Effector memory CD8-positive, alpha-beta T cell (primary cell): ENCODE results near the gene DNAH1.
A peak's percentile ranks its signal among the peaks of the same experiment; 100 is the strongest.
"Not testable (repeated sequence)": the region's sequence is repeated elsewhere in the genome, so short reads cannot be mapped to it uniquely, and the experiment has no call there.

Experiments
- ATAC-seq: fragments of 150-1000 bp; cut with Tn5 transposase; replicated peaks from 2 replicates; pipeline ENCODE4 v1.10.0; 2021; ENCODE audit warnings: mild to moderate bottlenecking, moderate library complexity
- DNase-seq, 3 experiments: peaks; one replicate each; pipeline ENCODE4 v3.0.0; 2021
- H3K27ac Mint-ChIP-seq, 2 donors: one replicate each; pipeline ENCODE4 v1.8.0; 2022; ENCODE audit warnings: mild to moderate bottlenecking in 2 of 2, mixed read lengths in 2 of 2, moderate library complexity in 2 of 2
- H3K27me3 Mint-ChIP-seq, 2 donors: one replicate each; pipeline ENCODE4 v1.8.0; 2022; ENCODE audit warnings: mixed read lengths in 2 of 2
- H3K36me3 Mint-ChIP-seq: one replicate; pipeline ENCODE4 v1.8.0; 2022; ENCODE audit warnings: mild to moderate bottlenecking, moderate library complexity, mixed read lengths; ENCODE audit not compliant: insufficient read depth
- H3K4me1 Mint-ChIP-seq, 2 donors: one replicate each; pipeline ENCODE4 v1.8.0; 2022; ENCODE audit warnings: low read depth in 2 of 2, mixed read lengths in 2 of 2
- H3K4me3 Mint-ChIP-seq, 2 donors: one replicate each; pipeline ENCODE4 v1.8.0; 2022; ENCODE audit warnings: mild to moderate bottlenecking in 2 of 2, mixed read lengths in 2 of 2, moderate library complexity in 2 of 2
- H3K9me3 Mint-ChIP-seq, 2 donors: one replicate each; pipeline ENCODE4 v1.8.0; 2022; ENCODE audit warnings: mixed read lengths in 2 of 2

Gene DNAH1

GRCh38 chr3:52281981-52282801 lies 33.9 kb upstream of the DNAH1 start:
- Mint-ChIP-seq H3K4me3 (peak overlapping the region; percentile 63 to 70), H3K9me3 (no peaks in the 10 kb centered on the region), H3K27ac (peak overlapping the region; percentile 81), H3K4me1 (peaks cover 36 to 39% of the 10 kb centered on the region in 2 donors), H3K27me3 (no peaks in the 10 kb centered on the region), H3K36me3 (peaks cover 27% of the 10 kb centered on the region)
- DNase-seq (peak; percentile 38 to 39 (median 39)), ATAC-seq (peak; percentile 33)

DNA sequence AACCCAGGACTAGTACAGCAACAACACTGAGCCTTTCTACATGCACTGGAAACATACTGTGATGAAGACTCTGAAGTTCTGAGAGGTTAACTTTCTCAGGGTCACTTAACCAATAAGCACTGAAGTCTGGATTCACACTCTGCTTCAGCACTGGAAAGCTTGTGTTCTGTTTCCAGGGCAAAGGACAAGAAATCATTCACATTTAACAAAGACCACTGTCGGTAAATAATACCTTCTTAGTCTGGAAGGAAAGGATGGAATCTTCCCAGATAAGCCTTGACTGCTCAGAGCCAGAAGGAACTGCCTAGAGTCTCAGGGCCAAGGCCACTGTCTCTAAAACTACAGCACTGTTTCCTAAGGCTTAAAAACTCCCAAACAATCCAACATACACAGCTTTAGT lies 32.8 kb upstream of the DNAH1 start:
- Mint-ChIP-seq H3K36me3 (peaks cover 27% of the 10 kb centered on the region), H3K9me3 (no peaks in the 10 kb centered on the region), H3K4me1 (peaks cover 31 to 35% of the 10 kb centered on the region in 2 donors), H3K27ac (peak overlapping the region; percentile 81), H3K4me3 (no peak overlapping the region), H3K27me3 (no peaks in the 10 kb centered on the region)
- DNase-seq (no peak), ATAC-seq (no peak)

DNA sequence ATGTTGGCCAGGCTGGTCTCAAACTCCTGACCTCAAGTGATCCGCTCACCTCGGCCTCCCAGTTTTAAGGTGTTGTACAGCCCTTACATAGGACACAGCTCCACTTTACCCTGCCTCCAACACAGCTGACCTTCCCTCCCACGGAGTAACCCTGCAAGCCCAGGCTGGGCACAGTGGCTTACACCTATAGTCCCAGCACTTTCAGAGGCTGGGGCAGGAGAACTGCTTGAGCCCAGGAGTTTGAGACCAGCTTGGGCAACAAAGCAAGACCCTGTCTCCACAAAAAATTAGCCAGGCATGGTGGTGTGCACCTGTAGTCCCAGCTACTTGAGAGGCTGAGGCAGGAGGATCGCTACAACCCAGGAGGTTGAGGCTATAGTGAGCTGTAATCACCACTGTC lies 32.1 kb upstream of the DNAH1 start:
- Mint-ChIP-seq H3K27ac (peak overlapping the region; percentile 81), H3K36me3 (peaks cover 20% of the 10 kb centered on the region), H3K4me1 (peaks cover 33 to 36% of the 10 kb centered on the region in 2 donors)
- H3K27me3 Mint-ChIP-seq, H3K4me3 Mint-ChIP-seq, DNase-seq, H3K9me3 Mint-ChIP-seq, ATAC-seq: not testable (repeated sequence)

DNA sequence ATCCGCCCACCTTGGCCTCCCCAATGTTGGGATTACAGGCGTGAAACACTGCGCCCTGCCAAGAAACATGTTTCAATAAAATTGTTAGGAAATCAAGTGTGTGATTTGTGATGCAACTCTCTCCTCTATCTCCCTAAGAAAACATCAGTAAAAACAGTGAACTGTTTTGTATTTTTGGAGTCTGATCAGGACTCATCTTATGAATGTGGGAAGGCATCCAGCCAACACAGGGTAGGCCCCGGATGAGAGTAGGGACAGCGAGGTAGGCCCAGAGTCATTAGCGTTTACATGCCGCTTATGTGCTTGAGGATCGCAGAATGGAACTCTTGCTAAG lies 29.4 kb upstream of the DNAH1 start:
- H3K4me1 Mint-ChIP-seq, result peaks cover 25 to 38% of the 10 kb centered on the region in 2 donors
- H3K27ac Mint-ChIP-seq, result peak overlapping the region; percentile 99 to 100
- H3K36me3 Mint-ChIP-seq, result peaks cover 22% of the 10 kb centered on the region
- H3K27me3 Mint-ChIP-seq, result no peaks in the 10 kb centered on the region
- DNase-seq, result no peak
- no peaks in the 10 kb centered on the region for H3K9me3 Mint-ChIP-seq
- no peak for ATAC-seq
- peak overlapping the region; percentile 81 to 97 for H3K4me3 Mint-ChIP-seq

- no peaks in the 10 kb centered on the region for H3K27me3 Mint-ChIP-seq
- no peak for DNase-seq
- no peaks in the 10 kb centered on the region for H3K9me3 Mint-ChIP-seq
- peaks cover 33% of the 10 kb centered on the region for H3K36me3 Mint-ChIP-seq
- peaks cover 18 to 27% of the 10 kb centered on the region in 2 donors for H3K4me1 Mint-ChIP-seq
- H3K4me3 Mint-ChIP-seq, result peak overlapping the region; percentile 81 to 97
- ATAC-seq, result no peak
- H3K27ac Mint-ChIP-seq, result peak overlapping the region; percentile 99 to 100
Measured at GRCh38 chr3:52288674-52289073, 27.4 kb upstream of the DNAH1 start.

GRCh38 chr3:52289338-52289746 lies 26.8 kb upstream of the DNAH1 start:
- DNase-seq, result no peak
- H3K4me1 Mint-ChIP-seq, result peaks cover 18 to 27% of the 10 kb centered on the region in 2 donors
- ATAC-seq, result no peak
- peaks cover 33% of the 10 kb centered on the region for H3K36me3 Mint-ChIP-seq
- H3K4me3 Mint-ChIP-seq, result peak overlapping the region in 1 of 2 donors; percentile 97
- no peaks in the 10 kb centered on the region for H3K27me3 Mint-ChIP-seq
- no peaks in the 10 kb centered on the region for H3K9me3 Mint-ChIP-seq
- no peak overlapping the region for H3K27ac Mint-ChIP-seq

DNA sequence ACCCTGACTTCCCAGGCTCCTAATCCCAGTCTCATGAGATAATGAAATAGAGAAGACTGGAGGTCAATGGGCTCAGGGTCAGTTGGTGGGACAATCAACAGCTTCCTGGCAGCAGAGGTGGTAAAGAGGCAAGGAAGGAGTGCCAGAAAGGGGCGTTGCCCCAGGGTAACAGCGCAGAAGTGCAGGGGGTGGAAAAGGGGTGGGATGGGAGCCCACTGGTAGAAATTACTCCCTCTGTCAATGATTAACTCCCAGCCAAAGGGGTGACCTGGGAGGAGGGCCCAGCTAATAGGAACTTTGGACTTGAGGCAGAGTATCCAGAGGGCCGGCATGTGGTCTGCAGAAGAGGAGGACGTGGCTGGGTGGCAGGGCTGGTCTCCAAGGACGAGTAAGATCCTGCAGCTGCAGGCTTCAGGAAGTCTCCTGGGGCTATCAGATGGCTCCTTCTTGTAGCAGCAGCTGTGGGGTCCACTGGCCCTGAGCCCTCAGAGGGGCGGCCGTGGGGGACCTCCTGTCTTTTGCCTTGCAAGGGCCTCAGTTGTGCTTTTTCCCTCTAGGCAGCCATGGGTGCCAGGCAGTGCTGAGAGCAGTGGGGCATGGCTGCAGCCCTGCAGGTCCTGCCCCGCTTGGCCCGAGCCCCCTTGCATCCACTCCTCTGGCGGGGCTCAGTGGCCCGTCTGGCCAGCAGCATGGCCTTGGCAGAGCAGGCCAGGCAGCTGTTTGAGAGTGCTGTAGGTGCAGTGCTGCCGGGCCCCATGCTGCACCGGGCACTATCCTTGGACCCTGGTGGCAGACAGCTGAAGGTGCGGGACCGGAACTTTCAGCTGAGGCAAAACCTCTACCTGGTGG lies 26.1 kb upstream of the DNAH1 start:
- Mint-ChIP-seq H3K4me3 (no peak overlapping the region), H3K27me3 (no peaks in the 10 kb centered on the region), H3K36me3 (peaks cover 33% of the 10 kb centered on the region), H3K9me3 (no peaks in the 10 kb centered on the region), H3K27ac (no peak overlapping the region), H3K4me1 (peaks cover 18 to 27% of the 10 kb centered on the region in 2 donors)
- DNase-seq (no peak), ATAC-seq (no peak)

DNA sequence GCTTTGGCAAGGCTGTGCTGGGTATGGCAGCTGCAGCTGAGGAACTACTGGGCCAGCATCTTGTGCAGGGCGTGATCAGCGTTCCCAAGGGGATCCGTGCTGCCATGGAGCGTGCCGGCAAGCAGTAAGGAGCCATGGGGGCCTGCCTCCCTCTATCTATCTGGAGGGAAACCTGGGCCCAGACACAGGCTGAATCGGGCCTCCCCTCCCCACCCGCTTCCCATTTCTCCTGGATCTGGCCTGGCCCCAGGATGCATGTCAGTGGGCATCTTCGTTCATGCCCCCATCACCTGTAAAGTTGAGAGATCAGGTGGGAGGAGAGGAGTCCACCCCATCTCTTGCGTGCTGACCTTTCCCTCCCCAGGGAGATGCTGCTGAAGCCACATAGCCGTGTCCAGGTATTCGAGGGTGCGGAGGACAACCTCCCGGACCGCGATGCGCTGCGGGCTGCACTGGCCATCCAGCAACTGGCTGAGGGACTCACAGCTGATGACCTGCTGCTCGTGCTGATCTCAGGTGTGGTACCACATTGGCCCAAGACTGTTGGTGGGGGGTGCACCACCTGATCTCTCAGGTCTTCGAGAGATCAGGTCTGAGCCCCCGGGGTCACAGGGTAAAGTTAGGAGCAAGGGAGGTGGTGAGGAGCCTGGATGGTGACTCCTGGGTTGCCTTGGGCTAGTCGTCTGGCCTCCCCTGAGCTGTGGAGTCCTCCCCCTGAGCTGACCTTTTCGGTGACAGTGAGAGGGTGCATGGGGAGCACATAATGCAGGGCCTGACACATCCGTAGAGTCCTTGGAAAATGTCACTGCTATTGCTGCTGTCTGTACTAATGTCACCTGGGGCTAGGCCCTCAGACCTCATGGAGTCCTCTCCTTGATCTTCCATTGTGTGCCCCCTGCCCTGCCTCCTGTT lies 25.3 kb upstream of the DNAH1 start:
- Mint-ChIP-seq H3K27me3 (no peaks in the 10 kb centered on the region), H3K36me3 (peaks cover 33% of the 10 kb centered on the region), H3K4me3 (no peak overlapping the region), H3K9me3 (no peaks in the 10 kb centered on the region), H3K4me1 (peaks cover 20 to 29% of the 10 kb centered on the region in 2 donors), H3K27ac (no peak overlapping the region)
- no peak for ATAC-seq
- DNase-seq, result no peak

DNA sequence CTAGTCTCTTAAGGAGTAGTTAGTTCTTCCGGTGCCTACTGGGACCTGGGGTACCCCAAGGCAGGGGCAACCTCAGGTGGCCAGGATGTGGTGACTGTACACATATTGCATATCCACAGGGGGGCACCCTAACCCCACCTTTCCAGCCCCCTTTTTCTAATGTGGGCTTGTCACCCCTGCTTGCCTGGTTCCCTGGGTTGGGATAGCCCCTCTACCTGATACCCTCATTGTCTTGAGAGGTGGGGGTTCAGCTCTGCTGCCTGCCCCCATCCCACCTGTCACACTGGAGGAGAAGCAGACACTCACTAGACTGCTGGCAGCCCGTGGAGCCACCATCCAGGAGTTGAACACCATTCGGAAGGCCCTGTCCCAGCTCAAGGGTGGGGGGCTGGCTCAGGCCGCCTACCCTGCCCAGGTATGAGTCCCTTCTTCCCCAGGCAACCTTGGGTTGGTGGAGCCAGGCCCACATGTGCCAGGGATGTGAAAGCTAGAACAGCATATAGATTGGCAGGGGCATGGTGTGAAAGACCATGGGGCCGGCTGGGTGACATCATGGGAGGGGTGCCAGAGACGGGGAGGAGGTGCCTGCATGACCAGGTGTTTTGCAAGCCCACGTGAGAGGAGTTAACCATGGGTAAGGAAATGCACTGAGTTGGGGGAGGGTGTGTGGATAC lies 24.5 kb upstream of the DNAH1 start:
- H3K4me3 Mint-ChIP-seq, result no peak overlapping the region
- DNase-seq, result peak; percentile 27 to 47 (median 35)
- peaks cover 19 to 33% of the 10 kb centered on the region in 2 donors for H3K4me1 Mint-ChIP-seq
- no peaks in the 10 kb centered on the region for H3K27me3 Mint-ChIP-seq
- peaks cover 33% of the 10 kb centered on the region for H3K36me3 Mint-ChIP-seq
- H3K9me3 Mint-ChIP-seq, result no peaks in the 10 kb centered on the region
- peak overlapping the region in 1 of 2 donors; percentile 11 for H3K27ac Mint-ChIP-seq
- ATAC-seq, result no peak

- peaks cover 29% of the 10 kb centered on the region for H3K36me3 Mint-ChIP-seq
- H3K4me3 Mint-ChIP-seq, result no peak overlapping the region
- H3K4me1 Mint-ChIP-seq, result peaks cover 15 to 29% of the 10 kb centered on the region in 2 donors
- H3K27me3 Mint-ChIP-seq, result no peaks in the 10 kb centered on the region
- DNase-seq (no peak), ATAC-seq (no peak)
- peak overlapping the region in 1 of 2 donors; percentile 11 for H3K27ac Mint-ChIP-seq
- no peaks in the 10 kb centered on the region for H3K9me3 Mint-ChIP-seq
Measured at GRCh38 chr3:52292247-52293065, 23.7 kb upstream of the DNAH1 start.

GRCh38 chr3:52293491-52294319 lies 22.4 kb upstream of the DNAH1 start:
- DNase-seq (no peak), ATAC-seq (no peak)
- no peak overlapping the region for H3K4me3 Mint-ChIP-seq
- H3K9me3 Mint-ChIP-seq, result no peaks in the 10 kb centered on the region
- H3K36me3 Mint-ChIP-seq, result peaks cover 20% of the 10 kb centered on the region
- H3K27ac Mint-ChIP-seq, result no peak overlapping the region
- H3K27me3 Mint-ChIP-seq, result no peaks in the 10 kb centered on the region
- H3K4me1 Mint-ChIP-seq, result peaks cover 12 to 30% of the 10 kb centered on the region in 2 donors
